ENCODE data around the gene DNAJC7. TPM values are rescaled to one million over a fixed set of nuclear protein-coding genes. Genes with fewer than 3 reads are reported as not detected.

DNAJC7 gene
- total RNA-seq, 1 experiment from 2014 or later, result 130 TPM

GRCh38 chr17:42056635-42057034, 39.4 kb upstream of the DNAJC7 start:
- intact Hi-C loops (cut with micrococcal nuclease), result no loop called here
- no peaks in the 10 kb centered on the region for H3K9me3 Mint-ChIP-seq (ENCODE audit: unreplicated experiment)
- ChIA-PET POLR2A (no interaction called here), CTCF (interaction anchor here (0.6 to 1.4 kb wide), 5 partner anchors 12 to 143 kb away, joined by 3 to 5 read pairs (median 4); no protein-coding TSS in a partner anchor)
- no TSS peak for BruUV-seq (replicated peaks)
- TF ChIP-seq CTCF (IDR thresholded peaks at IDR 0.05; ENCODE audit: unreplicated experiment), result no peak
- DNase-seq (ENCODE audit: unreplicated experiment), result no peak
- peaks cover 3% of the 10 kb centered on the region for H3K4me1 Mint-ChIP-seq (ENCODE audit: insufficient read depth, unreplicated experiment)
- peaks cover 33% of the 10 kb centered on the region for H3K27me3 Mint-ChIP-seq (ENCODE audit: insufficient read depth, unreplicated experiment)
- no peak overlapping the region for H3K27ac Mint-ChIP-seq (ENCODE audit: low read depth, unreplicated experiment)
- H3K36me3 Mint-ChIP-seq (ENCODE audit: insufficient read depth, unreplicated experiment), result no peaks in the 10 kb centered on the region
- H3K4me3 Mint-ChIP-seq (ENCODE audit: unreplicated experiment), result no peak overlapping the region

GRCh38 chr17:42055496-42055895, 38.3 kb upstream of the DNAJC7 start:
- CTCF ChIA-PET, result interaction anchor here (0.8 to 0.9 kb wide), 2 partner anchors 10 to 32 kb away, joined by 3 to 4 read pairs; no protein-coding TSS in a partner anchor
- Mint-ChIP-seq H3K4me3 (ENCODE audit: unreplicated experiment) (no peak overlapping the region), H3K27ac (ENCODE audit: low read depth, unreplicated experiment) (no peak overlapping the region), H3K9me3 (ENCODE audit: unreplicated experiment) (no peaks in the 10 kb centered on the region), H3K36me3 (ENCODE audit: insufficient read depth, unreplicated experiment) (no peaks in the 10 kb centered on the region), H3K4me1 (ENCODE audit: insufficient read depth, unreplicated experiment) (peaks cover 13% of the 10 kb centered on the region), H3K27me3 (ENCODE audit: insufficient read depth, unreplicated experiment) (peaks cover 33% of the 10 kb centered on the region)
- POLR2A ChIA-PET, result no interaction called here
- no peak for TF ChIP-seq CTCF (IDR thresholded peaks at IDR 0.05; ENCODE audit: unreplicated experiment)
- intact Hi-C loops (cut with micrococcal nuclease), result no loop called here
- BruUV-seq (replicated peaks), result no TSS peak
- DNase-seq (ENCODE audit: unreplicated experiment), result no peak

- H3K27ac Mint-ChIP-seq (ENCODE audit: low read depth, unreplicated experiment), result no peak overlapping the region
Measured at GRCh38 chr17:42055027-42055426, 37.8 kb upstream of the DNAJC7 start.

More at GRCh38 chr17:42055027-42055426, 37.8 kb upstream of the DNAJC7 start:
- no peak for DNase-seq (ENCODE audit: unreplicated experiment)
- TF ChIP-seq CTCF (IDR thresholded peaks at IDR 0.05; ENCODE audit: unreplicated experiment), result no peak
- Mint-ChIP-seq H3K4me3 (ENCODE audit: unreplicated experiment) (no peak overlapping the region), H3K4me1 (ENCODE audit: insufficient read depth, unreplicated experiment) (peaks cover 13% of the 10 kb centered on the region), H3K27me3 (ENCODE audit: insufficient read depth, unreplicated experiment) (peaks cover 33% of the 10 kb centered on the region), H3K36me3 (ENCODE audit: insufficient read depth, unreplicated experiment) (no peaks in the 10 kb centered on the region), H3K9me3 (ENCODE audit: unreplicated experiment) (no peaks in the 10 kb centered on the region)
- intact Hi-C loops (cut with micrococcal nuclease), result no loop called here
- no TSS peak for BruUV-seq (replicated peaks)
- ChIA-PET CTCF (interaction anchor here (0.7 to 1.0 kb wide), 3 partner anchors 32 to 82 kb away, joined by 3 to 5 read pairs (median 3); no protein-coding TSS in a partner anchor), POLR2A (no interaction called here)
